A549 (cell line): ENCODE results near the gene ABHD12B. TPM values are rescaled to one million over a fixed set of nuclear protein-coding genes. Genes with fewer than 3 reads are reported as not detected.

Source experiments
- ATAC-seq, 2 experiments: fragments of 200-7000 bp in 1 of 2; fragments of >200 bp in 1 of 2; cut with Nextera tagmentation in 1 of 2; cut with Tn5 transposase in 1 of 2; 3 replicates each; pipeline versions ENCODE4 v1.8.0 to v1.9.1; 2018 to 2020; ENCODE audit warnings: mild to moderate bottlenecking in 1 of 2, moderate library complexity in 1 of 2
- CTCF ChIA-PET: fragments of 300-600 bp; sonication (Branson Sonifier 250); formaldehyde crosslinking; extraction: SDS; loops from one replicate; lab custom pipeline; 2021; ENCODE audit warnings: antibody characterized with exemption, inconsistent platforms; lab: Yijun Ruan, JAX
- POLR2A ChIA-PET: fragments of 350-600 bp; formaldehyde crosslinking; extraction: SDS; loops from one replicate; lab custom pipeline; 2021; ENCODE audit warnings: antibody characterized with exemption, inconsistent platforms; lab: Yijun Ruan, JAX
- DNase-seq, 2 experiments: peaks; one replicate each; pipeline versions ENCODE4 v3.0.0 to v3.0.0-alpha.2; 2011 to 2016; ENCODE audit warnings: low read depth in 1 of 2, low spot score in 1 of 2
- FAIRE-seq: peaks from 2 replicates; lab custom pipeline; 2011; peaks lifted over from hg19 to GRCh38; lab: Jason Lieb, UNC
- H3K27ac ChIP-seq, 2 experiments: fragments of >200 bp; sonication (Bioruptor Twin); formaldehyde crosslinking; 3 replicates each; pipeline ENCODE4 v1.5.1; 2016 to 2017
- H3K4me1 ChIP-seq: fragments of >200 bp; sonication (Bioruptor Twin); formaldehyde crosslinking; 3 replicates; pipeline ENCODE4 v1.6.1; 2016
- H3K4me2 ChIP-seq: fragments of >200 bp; sonication (Bioruptor Twin); formaldehyde crosslinking; 3 replicates; pipeline ENCODE4 v1.6.1; 2016
- H3K4me3 ChIP-seq: fragments of >200 bp; sonication (Bioruptor Twin); formaldehyde crosslinking; 3 replicates; pipeline ENCODE4 v1.5.1; 2016
- H3K9me3 ChIP-seq: fragments of >200 bp; sonication (Bioruptor Twin); formaldehyde crosslinking; 3 replicates; pipeline ENCODE4 v1.6.1; 2016
- CBX8 ChIP-seq: fragments of 200-600 bp; sonication (generic); IDR thresholded peaks from 2 replicates; pipeline ENCODE4 v1.6.1; 2016
- CEBPB ChIP-seq, 2 experiments: fragments of >200 bp in 1 of 2; sonication (Bioruptor Twin) in 1 of 2; formaldehyde crosslinking in 1 of 2; IDR thresholded peaks; 2 replicates each; pipeline ENCODE4 v1.6.1; 2012 to 2016
- CHD4 ChIP-seq: fragments of 200-600 bp; sonication (generic); IDR thresholded peaks from 2 replicates; pipeline ENCODE4 v1.6.1; 2016; ENCODE audit warnings: antibody characterized with exemption, mild to moderate bottlenecking, borderline replicate concordance
- EHF ChIP-seq: fragments of 250-450 bp; sonication (Bioruptor Pico); IDR thresholded peaks from 2 replicates; pipeline ENCODE4 v1.5.0; 2020; ENCODE audit warnings: mild to moderate bottlenecking
- ESRRA ChIP-seq: fragments of 150-350 bp; IDR thresholded peaks from 2 replicates; pipeline ENCODE4 v1.6.1; 2014; ENCODE audit warnings: mild to moderate bottlenecking, low read length, borderline replicate concordance
- FOSB ChIP-seq: fragments of 250-450 bp; sonication (Bioruptor Pico); IDR thresholded peaks from 2 replicates; pipeline ENCODE4 v1.5.0; 2020; ENCODE audit warnings: mild to moderate bottlenecking, moderate library complexity
- FOSL2 ChIP-seq, 2 experiments: fragments of 450-650 bp in 1 of 2; fragments of >200 bp in 1 of 2; sonication (Bioruptor Twin) in 1 of 2; formaldehyde crosslinking; IDR thresholded peaks; 2 replicates each; pipeline versions ENCODE4 v1.5.0 to v1.6.1; 2016 to 2020; ENCODE audit warnings: mild to moderate bottlenecking in 1 of 2, moderate library complexity in 1 of 2
- FOXS1 ChIP-seq: fragments of 250-450 bp; sonication (Bioruptor Pico); IDR thresholded peaks from 2 replicates; pipeline ENCODE4 v1.5.0; 2020; ENCODE audit warnings: mild to moderate bottlenecking, moderate library complexity
- GATA3 ChIP-seq: IDR thresholded peaks from 2 replicates; pipeline ENCODE4 v1.6.1; 2012; ENCODE audit warnings: borderline replicate concordance
- HES2 ChIP-seq: fragments of >200 bp; sonication (Bioruptor Twin); formaldehyde crosslinking; IDR thresholded peaks from 2 replicates; pipeline ENCODE4 v1.6.1; 2016
- HOXA7 ChIP-seq: fragments of 250-450 bp; sonication (Bioruptor Pico); IDR thresholded peaks from 2 replicates; pipeline ENCODE4 v1.5.0; 2020; ENCODE audit warnings: mild to moderate bottlenecking, moderate library complexity
- HOXB5 ChIP-seq: fragments of 250-450 bp; sonication (Bioruptor Pico); IDR thresholded peaks from 2 replicates; pipeline ENCODE4 v1.5.0; 2020; ENCODE audit warnings: mild to moderate bottlenecking, moderate library complexity
- JUNB ChIP-seq: fragments of >200 bp; sonication (Bioruptor Twin); formaldehyde crosslinking; IDR thresholded peaks from 2 replicates; pipeline ENCODE4 v1.6.1; 2016
- KDM5A ChIP-seq: fragments of 200-600 bp; sonication (generic); IDR thresholded peaks from 2 replicates; pipeline ENCODE4 v1.6.1; 2016; ENCODE audit warnings: antibody characterized with exemption, mild to moderate bottlenecking
- MAFK ChIP-seq: fragments of 450-650 bp; IDR thresholded peaks from 2 replicates; pipeline ENCODE4 v1.6.1; 2014; ENCODE audit not compliant: partially characterized antibody
- MAZ ChIP-seq: fragments of 150-350 bp; IDR thresholded peaks from 2 replicates; pipeline ENCODE4 v1.6.1; 2014; ENCODE audit warnings: antibody characterized with exemption, low read depth, low read length, borderline replicate concordance
- NR3C1 ChIP-seq: fragments of >200 bp; sonication (Bioruptor Twin); formaldehyde crosslinking; IDR thresholded peaks from 3 replicates; pipeline ENCODE4 v1.6.1; 2017
- PBX3 ChIP-seq: IDR thresholded peaks from 2 replicates; pipeline ENCODE4 v1.6.1; 2012
- POLR2A ChIP-seq: IDR thresholded peaks from 2 replicates; pipeline ENCODE4 v1.6.1; 2012; ENCODE audit warnings: mild to moderate bottlenecking, low read length
- POLR2AphosphoS2 ChIP-seq: conservative IDR thresholded peaks from 2 replicates; pipeline ENCODE4 v1.6.1; 2012; ENCODE audit warnings: low read length, improper control_type of control experiment, inconsistent platforms
- RCOR1 ChIP-seq: fragments of 150-350 bp; IDR thresholded peaks from 2 replicates; pipeline ENCODE4 v1.6.1; 2014; ENCODE audit warnings: antibody characterized with exemption, low read length, low read depth
- RFX5 ChIP-seq: fragments of 450-650 bp; IDR thresholded peaks from 2 replicates; pipeline ENCODE4 v1.7.1; 2014; ENCODE audit warnings: antibody characterized with exemption, mild to moderate bottlenecking, moderate library complexity
- RNF2 ChIP-seq: fragments of 200-600 bp; sonication (generic); IDR thresholded peaks from 2 replicates; pipeline ENCODE4 v1.6.1; 2016; ENCODE audit warnings: low read depth, mild to moderate bottlenecking, antibody characterized with exemption, moderate library complexity, borderline replicate concordance
- TFCP2L1 ChIP-seq: fragments of 250-450 bp; sonication (Bioruptor Pico); IDR thresholded peaks from 2 replicates; pipeline ENCODE4 v1.5.0; 2021; ENCODE audit warnings: mild to moderate bottlenecking
- TP53 ChIP-seq: fragments of 250-450 bp; sonication (Bioruptor Pico); IDR thresholded peaks from 2 replicates; pipeline ENCODE4 v1.5.0; 2021; ENCODE audit warnings: mild to moderate bottlenecking, moderate library complexity
- ZFP36 ChIP-seq: fragments of 450-650 bp; IDR thresholded peaks from 2 replicates; pipeline ENCODE4 v1.6.1; 2014; ENCODE audit warnings: borderline replicate concordance; ENCODE audit not compliant: partially characterized antibody
- WGBS: methylation state at CpG from one replicate; pipeline ENCODE4 v1.1.6; 2017; ENCODE audit errors: missing lambda C conversion rate; 5-methylcytosine and 5-hydroxymethylcytosine counted together
- polyA plus RNA-seq, 4 experiments: library from polyadenylated mRNA; depleted of rRNA in 3 of 4; stranded (reverse); fragments of >200 nt; fragmentation: RNase III in 1 of 4; extraction: RNeasy Plus Mini Kit Qiagen cat#74134 plus additional on column Dnase treatment in 1 of 4; gene quantifications; 2 replicates in 3 of 4; 3 replicates in 1 of 4; pipeline ENCODE4 v1.2.3, GENCODE V29; 2011 to 2017
- TF ChIP-seq, protein P1 (sequence below): IDR thresholded peaks from 2 replicates; pipeline ENCODE4 v1.6.1; 2012; ENCODE audit warnings: low read depth, borderline replicate concordance
- TF ChIP-seq, protein P2 (sequence below): fragments of 250-450 bp; sonication (Bioruptor Pico); IDR thresholded peaks from 2 replicates; pipeline ENCODE4 v1.5.0; 2021; ENCODE audit warnings: mild to moderate bottlenecking, moderate library complexity, borderline replicate concordance

ABHD12B gene
- polyA plus RNA-seq, 2 of the 4 experiments (the other 2 are of a cell fraction): not detected

DNA sequence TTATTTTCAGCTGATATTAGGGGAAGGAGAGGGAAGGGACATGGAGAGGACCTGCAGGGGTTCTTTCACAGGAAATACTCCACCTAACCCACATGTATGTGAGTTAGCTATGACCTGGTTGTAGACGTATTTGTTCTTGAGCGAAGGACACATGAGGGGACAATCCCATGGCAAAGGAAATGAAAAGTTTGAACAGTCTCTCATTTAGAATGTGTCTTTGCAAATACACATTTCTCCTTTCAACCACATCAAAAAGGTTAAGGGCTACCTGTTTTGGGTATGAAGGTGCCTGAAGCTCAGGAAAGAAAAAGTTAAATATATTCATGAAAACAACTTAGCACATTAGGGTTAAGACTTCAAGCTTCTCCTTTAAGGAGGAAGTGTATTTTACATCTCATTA is 65.0 kb downstream of the ABHD12B start:
- ChIA-PET CTCF (interaction anchor here (0.7 to 1.3 kb wide), 2 partner anchors 8 to 19 kb away, joined by 3 to 4 read pairs; no protein-coding TSS in a partner anchor), POLR2A (interaction anchor here (1.9 kb wide), 1 partner anchor 19 kb away, joined by 4 read pairs; no protein-coding TSS in a partner anchor)
- FAIRE-seq (no peak), DNase-seq (no peak), ATAC-seq (no peak)
- no peaks in the 10 kb centered on the region for H3K9me3 ChIP-seq
- peak overlapping the region; percentile 19; the same call in 1 of the 3 replicates for H3K4me2 ChIP-seq
- TF ChIP-seq CHD4 (no peak), PBX3 (no peak), MAFK (no peak), POLR2A (no peak), TP53 (CRISPR knock-in tag) (no peak), ESRRA (no peak), HOXB5 (no peak), RCOR1 (no peak), FOSB (CRISPR knock-in tag) (no peak), CEBPB (IDR thresholded peaks at IDR 0.05) (no peak), MAZ (no peak), CBX8 (no peak), TFCP2L1 (CRISPR knock-in tag) (no peak), POLR2AphosphoS2 (no peak), EHF (CRISPR knock-in tag) (no peak)
- TF ChIP-seq, protein P1, sequence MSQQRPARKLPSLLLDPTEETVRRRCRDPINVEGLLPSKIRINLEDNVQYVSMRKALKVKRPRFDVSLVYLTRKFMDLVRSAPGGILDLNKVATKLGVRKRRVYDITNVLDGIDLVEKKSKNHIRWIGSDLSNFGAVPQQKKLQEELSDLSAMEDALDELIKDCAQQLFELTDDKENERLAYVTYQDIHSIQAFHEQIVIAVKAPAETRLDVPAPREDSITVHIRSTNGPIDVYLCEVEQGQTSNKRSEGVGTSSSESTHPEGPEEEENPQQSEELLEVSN: no peak
- peaks cover 20% of the 10 kb centered on the region for H3K4me1 ChIP-seq
- WGBS: 92% methylated on average over 2 of the region's 2 CpGs
- H3K27ac ChIP-seq: no peak overlapping the region
- H3K4me3 ChIP-seq: no peak overlapping the region

DNA sequence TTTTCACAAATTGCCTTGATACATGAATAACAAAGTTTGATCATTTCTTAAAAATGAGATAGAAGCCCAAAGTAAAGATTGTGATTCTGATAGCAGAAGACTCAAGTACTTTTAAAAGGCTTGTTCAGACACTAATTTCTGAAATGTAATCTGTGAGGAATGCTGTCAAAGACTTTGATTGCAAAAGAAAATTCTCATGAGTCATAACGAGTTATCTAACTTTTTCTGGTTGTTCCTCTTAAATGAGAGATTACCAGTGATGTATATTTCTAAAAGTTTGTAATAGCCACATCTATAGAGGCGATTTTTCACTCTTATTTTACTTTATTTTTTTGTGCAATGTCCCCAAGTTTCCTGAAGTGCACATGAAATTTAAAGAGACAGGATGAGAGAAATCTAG is 65.5 kb downstream of the ABHD12B start:
- Histone ChIP-seq H3K9me3 (no peaks in the 10 kb centered on the region), H3K4me3 (no peak overlapping the region), H3K4me1 (peaks cover 20% of the 10 kb centered on the region), H3K27ac (0 out of 6 replicates have a peak overlapping the region, but pooled peaks of 1 of the 2 experiments have one; percentile 6), H3K4me2 (peak overlapping the region; percentile 19; the same call in 1 of the 3 replicates)
- DNase-seq (no peak), FAIRE-seq (no peak), ATAC-seq (no peak)
- CTCF ChIA-PET: interaction anchor here (1.3 kb wide), 1 partner anchor 18 kb away, joined by 4 read pairs; no protein-coding TSS in a partner anchor
- WGBS: 52% methylated on average over 2 of the region's 2 CpGs
- POLR2A ChIA-PET: interaction anchor here (1.9 kb wide), 1 partner anchor 18 kb away, joined by 4 read pairs; no protein-coding TSS in a partner anchor
- TF ChIP-seq CEBPB (IDR thresholded peaks at IDR 0.05) (0 out of 4 replicates have a peak, but pooled peaks of 1 of the 2 experiments have one; percentile 14), FOXS1 (CRISPR knock-in tag) (no peak), NR3C1 (no peak), HOXA7 (CRISPR knock-in tag) (no peak), ZFP36 (no peak), GATA3 (no peak), JUNB (0 out of 2 replicates have a peak, but pooled peaks have one; percentile 8), KDM5A (no peak), FOSL2 (IDR thresholded peaks at IDR 0.05) (no peak), FOSL2 (CRISPR knock-in tag; IDR thresholded peaks at IDR 0.05) (peak; percentile 56), RFX5 (no peak), RNF2 (no peak), HES2 (no peak), RCOR1 (no peak), ESRRA (no peak)
- TF ChIP-seq, protein P2, sequence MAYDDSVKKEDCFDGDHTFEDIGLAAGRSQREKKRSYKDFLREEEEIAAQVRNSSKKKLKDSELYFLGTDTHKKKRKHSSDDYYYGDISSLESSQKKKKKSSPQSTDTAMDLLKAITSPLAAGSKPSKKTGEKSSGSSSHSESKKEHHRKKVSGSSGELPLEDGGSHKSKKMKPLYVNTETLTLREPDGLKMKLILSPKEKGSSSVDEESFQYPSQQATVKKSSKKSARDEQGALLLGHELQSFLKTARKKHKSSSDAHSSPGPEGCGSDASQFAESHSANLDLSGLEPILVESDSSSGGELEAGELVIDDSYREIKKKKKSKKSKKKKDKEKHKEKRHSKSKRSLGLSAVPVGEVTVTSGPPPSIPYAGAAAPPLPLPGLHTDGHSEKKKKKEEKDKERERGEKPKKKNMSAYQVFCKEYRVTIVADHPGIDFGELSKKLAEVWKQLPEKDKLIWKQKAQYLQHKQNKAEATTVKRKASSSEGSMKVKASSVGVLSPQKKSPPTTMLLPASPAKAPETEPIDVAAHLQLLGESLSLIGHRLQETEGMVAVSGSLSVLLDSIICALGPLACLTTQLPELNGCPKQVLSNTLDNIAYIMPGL (CRISPR knock-in tag): no peak
